Cardiac fibroblast (primary cell): ENCODE results near the gene RFX2.

ENCODE experiments used
- DNase-seq, 2 donors: peaks; one replicate each; pipeline versions ENCODE4 v3.0.0 to v3.0.0-alpha.2; 2010; ENCODE audit warnings: low read depth in 2 of 2
- H3K4me3 ChIP-seq, 2 donors: replicated peaks in 1 of 2; 1 replicate in 1 of 2; 2 replicates in 1 of 2; pipeline ENCODE4 v1.5.1; 2011; ENCODE audit warnings: low read depth in 2 of 2, low read length in 2 of 2, mild to moderate bottlenecking in 2 of 2, moderate library complexity in 1 of 2
- CTCF ChIP-seq: IDR thresholded peaks from one replicate; pipeline ENCODE4 v1.5.1; 2011; ENCODE audit warnings: low read depth, mild to moderate bottlenecking, low read length, inconsistent platforms

Gene RFX2

DNA sequence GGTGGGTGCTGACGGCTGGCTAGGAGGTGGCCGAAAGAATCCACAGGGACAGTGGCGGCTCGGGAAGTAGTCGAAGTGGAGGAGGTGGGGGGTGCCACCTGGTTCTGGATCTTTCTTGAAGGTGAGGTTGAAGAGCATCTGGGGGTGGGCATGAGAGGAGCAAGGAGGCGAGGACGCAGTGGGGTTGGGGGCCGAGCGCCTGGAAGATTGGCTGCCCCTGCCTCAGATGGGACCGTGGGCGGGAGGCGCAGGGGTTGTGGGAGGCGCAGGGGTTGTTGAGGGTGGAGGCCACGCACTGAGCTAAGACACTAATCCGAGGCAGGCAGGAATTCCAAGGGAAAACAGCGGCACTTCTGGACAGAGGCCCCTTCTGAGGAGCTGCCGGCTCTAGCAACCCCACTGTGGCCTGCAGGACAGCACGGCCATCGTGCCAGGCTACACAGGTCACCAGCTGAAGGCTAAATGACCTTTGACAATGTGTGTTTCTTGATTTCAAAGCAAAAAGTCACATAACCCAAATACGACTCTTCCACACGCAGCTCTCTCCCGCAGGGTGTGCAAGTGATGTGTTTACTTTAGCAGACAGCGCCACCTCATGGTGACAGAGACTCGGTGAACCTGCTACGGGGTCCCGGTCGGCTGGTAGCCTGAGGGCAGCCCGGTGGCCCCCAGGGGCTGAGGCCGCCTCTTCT lies 88.3 kb downstream of the RFX2 start:
- TF ChIP-seq CTCF = peak; percentile 69
- H3K4me3 ChIP-seq = no peak overlapping the region
- peak; percentile 83 to 88 for DNase-seq

DNA sequence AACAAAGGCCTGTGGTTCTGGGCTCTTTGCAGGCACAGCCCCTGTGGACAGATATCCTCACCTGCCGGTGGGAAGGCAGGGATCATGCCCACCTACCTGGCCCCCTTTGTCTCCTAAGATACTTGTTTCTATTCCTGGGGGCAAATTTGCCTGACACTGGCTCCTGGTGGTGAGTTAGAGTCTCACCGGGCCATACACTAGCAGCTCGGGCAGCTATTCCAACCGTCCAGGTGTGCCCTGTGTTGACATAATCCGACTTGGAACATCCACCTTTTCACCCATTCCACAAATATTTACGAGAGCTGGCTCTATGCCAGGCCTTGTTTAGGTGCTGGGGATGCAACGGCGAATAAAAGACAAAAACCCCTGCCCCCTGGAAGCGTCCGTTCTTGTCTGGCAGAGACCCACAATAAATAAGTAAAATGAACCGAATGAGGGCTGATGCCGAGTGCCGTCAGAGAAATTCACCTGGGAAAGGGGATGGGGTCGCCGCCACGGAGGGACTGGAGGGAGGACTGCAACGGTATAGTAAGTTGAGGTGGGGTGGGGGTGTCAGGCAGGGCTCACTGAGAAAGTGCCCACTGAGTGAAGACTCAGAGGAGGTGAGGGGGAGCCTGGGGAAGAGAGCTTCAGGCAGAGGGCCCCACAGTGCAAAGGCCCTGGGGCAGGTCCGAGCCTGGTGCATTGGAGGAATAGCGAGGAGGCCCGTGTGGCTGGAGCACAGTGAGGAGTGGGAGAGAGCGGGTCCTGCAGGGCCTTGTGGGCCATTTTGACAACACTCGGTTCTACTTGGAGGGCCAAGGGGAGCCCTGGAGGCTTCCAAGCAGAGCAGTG lies 89.1 kb downstream of the RFX2 start:
- TF ChIP-seq CTCF = no peak
- H3K4me3 ChIP-seq = no peak overlapping the region
- no peak for DNase-seq

DNA sequence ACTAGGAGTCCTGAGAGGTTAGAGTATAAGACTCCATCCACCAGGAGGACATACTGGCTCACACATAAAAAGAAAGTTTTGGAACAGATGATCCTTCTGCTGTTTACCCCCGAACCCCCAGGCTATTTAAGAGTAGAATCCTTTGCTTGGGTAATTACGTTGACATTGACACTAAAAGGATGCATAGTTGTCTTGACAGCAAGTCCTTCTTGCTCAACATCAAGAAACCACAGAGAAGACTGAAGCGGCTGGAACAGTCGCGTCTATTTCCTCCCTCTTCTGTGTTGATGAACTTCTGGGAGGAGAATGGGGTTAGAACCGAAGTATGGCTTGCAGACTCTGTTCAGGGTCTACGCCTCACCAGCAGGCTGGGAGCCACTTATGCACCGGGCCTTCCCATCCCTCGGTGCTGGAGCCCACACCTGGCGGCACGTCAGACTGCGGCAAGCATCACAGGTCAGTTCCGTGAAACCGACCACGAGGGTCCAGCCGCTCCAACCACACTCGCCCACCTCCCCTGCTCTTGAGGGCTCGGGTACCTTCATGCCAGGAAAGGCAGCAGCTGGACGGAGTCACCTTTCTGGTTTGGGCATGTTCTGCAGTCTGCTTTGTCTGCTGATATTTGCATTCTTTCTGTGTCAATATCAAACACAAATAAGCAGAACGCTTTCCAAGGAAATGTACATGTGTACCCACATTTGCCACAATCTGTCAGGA lies 90.0 kb downstream of the RFX2 start:
- peak in 1 of 2 donors; percentile 30 for DNase-seq

GRCh38 chr19:6018786-6019185 lies 91.5 kb downstream of the RFX2 start:
- DNase-seq = no peak
- H3K4me3 ChIP-seq = no peak overlapping the region
- peak; percentile 21 for TF ChIP-seq CTCF

More for the DNA sequence above, 90.0 kb downstream of the RFX2 start:
- TF ChIP-seq CTCF = no peak
- H3K4me3 ChIP-seq = no peak overlapping the region

- no peak for DNase-seq
- no peak overlapping the region for H3K4me3 ChIP-seq
- TF ChIP-seq CTCF = no peak
Observed at GRCh38 chr19:6017576-6017975, 92.7 kb downstream of the RFX2 start.

GRCh38 chr19:6015841-6016545 lies 94.3 kb downstream of the RFX2 start:
- no peak for DNase-seq
- no peak overlapping the region for H3K4me3 ChIP-seq

More at GRCh38 chr19:6015841-6016545, 94.3 kb downstream of the RFX2 start:
- TF ChIP-seq CTCF = no peak
